Activated T-helper 9 cell treated with anti-CD3 and anti-CD28 coated beads, Interleukin-2, amount 50 U/mL, for 16 hours (primary cell): ENCODE results near the gene RIN3.

Experiments used
- DNase-seq: peaks from one replicate; pipeline ENCODE4 v3.0.0-alpha.2; 2020; ENCODE audit warnings: low read depth

The RIN3 gene

DNA sequence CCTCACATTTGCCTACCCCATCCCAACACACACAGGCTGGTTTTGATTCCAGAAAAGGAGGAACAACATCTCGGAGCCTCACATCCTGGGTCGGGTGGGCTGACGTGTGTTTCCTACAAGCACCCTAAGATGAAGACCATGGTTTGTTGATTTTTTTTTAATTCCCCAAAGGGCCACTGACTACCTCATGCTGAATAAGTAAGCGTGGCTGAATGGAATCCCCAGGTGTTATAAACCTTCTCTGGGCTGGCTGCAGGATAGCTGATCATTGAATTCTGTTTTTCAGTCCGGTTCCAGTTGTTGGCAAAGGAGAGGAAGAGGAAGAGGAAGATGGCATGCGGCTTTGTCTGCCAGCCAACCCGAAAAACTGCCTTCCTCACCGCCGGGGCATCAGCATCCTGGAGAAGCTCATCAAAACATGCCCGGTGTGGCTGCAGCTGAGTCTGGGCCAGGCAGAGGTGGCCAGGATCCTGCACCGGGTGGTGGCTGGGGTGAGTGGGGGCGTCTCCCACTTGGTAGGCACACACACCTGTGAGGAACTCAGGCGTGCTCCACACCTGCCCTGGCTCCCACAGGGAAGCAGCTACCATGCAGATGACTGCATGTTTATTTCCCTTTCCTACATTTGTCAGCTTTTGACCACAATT is 42.0 kb downstream of the RIN3 start:
- DNase-seq, result no peak

DNA sequence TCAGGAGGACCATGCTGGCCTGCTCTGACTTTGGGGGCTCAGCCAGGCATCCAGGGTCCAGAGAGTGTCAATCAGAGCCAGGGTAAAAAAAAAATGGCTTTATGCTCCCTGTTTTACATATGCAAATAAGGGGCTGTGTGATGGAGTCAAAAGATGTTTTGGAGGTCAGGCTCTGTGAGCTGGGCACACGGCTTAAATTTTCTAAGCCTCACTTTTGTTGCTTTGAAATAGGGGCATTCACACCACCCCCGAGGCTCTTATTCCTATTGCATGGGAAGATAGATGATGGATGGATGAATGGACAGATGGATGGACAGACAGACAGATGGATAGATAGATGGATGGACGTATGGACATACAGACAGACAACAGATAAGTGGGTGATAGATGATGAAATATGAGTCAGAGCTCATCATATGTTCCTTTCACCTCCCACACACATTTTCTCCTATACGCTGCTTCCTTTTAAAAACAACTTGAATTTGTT is 42.7 kb downstream of the RIN3 start:
- no peak for DNase-seq

DNA sequence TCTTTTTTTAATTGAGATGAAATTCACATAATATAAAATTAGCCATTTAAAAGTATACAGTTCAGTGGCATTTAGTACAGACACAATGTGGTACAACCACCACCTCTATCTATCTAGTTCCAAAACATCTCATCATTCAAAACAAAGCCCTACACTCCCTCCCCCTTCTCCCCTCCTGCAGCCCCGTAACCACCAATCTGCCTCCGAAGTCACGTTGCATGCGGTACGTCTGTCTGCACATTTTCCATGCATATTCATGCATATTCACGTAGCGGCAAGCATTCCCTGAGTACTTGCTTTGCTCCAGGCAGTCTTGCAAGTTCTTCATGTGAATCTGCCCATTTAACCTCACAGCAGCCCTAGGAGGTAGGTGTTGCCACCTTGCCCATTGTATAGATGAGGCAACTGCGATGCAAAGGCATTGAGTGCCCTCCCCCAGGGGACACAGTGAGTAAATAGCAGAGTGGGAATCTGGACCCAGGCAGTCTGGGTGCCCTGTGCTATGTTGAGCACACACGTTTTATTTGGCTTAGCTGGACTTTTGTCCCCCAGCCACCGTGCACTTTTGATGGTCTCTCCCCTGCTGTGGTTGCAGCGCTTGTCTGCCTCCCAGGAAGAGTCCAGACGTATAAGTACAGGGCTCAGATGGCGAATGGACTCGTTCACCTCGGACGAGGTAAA is 43.4 kb downstream of the RIN3 start:
- DNase-seq, result no peak

DNA sequence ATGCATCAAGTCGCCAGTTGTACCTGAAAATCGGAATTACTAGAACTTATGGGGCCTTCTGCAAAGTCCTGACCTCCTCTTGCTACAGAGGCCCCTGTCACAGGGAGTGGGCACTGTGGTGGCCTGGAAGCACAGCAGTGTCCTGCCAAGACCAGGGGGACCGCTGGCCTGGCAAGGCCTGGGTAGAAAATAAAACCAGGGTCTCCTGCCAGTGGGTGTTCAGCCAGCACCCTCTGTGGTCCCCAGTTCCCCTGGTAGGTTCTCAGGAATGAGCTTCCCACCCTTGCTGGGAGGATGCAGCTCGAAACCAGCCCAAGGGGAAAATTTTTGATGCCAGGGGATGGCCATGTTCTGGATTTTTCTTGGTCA is 43.9 kb downstream of the RIN3 start:
- DNase-seq, result no peak

DNA sequence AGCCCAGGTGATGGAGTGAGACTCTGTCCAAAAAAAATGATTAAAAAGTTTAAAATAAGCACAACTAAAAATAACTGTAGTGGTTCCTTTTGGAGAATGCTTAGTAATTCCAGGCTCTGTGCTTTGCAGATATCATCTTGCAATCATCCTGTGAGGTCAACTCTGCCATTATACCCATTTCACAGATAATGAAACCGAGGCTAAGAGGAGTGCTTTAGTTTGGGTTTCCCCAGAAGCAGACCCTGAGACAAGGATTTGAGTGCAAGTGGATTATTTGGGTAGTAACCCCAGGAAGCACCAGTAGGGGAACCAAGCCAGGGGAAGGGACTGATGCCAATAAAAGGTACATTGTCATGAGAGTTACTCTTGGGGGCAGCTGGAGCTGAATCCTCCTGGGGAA is 44.7 kb downstream of the RIN3 start:
- DNase-seq, result no peak

DNA sequence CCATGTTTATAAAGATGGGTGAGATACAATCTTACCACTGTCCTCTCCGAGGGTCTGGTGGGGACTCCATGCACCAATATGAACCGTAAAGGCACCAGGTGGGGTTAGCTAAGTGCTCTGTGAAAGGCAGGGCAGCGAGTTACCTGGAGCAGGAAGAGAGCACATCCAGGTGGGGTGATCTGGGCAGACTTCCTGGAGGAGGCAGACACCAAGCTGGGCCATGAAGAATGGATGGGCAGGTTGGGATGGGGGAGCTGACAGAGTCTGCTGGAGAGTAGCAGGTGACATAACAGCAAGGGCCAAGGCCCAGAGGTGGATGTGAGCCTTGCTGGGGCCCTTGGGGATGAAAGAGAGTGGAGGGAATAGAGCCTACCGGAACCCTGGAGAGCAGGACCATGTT is 45.9 kb downstream of the RIN3 start:
- no peak for DNase-seq

DNA sequence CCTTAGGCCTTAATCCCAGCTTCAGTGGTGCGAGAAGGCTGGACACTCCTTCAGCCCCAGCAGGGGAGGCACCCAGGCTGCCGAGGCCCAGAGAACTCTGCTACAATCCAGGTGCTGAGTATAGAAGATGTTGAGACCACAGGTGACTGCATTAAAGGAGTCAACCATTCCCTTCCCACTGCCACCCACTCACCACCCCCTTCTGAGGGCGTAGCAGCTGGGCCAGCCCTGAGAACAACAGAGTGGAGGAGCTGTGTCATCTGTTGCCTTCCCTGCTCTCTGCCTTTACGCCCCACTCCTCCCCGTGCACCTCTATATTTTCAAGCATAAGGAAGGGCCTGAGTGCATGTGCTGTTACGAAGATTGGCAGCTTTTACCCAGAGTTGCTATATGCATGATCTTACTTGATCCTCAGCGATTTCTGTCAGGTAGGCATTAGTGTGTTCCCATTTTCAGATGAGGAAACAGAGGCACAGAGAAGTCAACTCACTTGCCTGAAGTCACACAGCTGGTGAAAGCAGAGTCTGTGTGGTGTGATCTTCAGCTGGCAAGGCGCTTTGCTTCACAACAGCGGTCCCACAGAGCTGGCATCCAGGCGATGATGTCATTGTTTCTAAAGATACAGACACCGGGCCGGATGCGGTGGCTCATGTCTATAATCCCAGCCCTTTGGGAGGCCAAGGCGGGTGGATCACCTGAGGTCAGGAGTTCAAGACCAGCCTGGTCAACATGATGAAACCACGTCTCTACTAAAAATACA is 46.7 kb downstream of the RIN3 start:
- DNase-seq, result no peak

DNA sequence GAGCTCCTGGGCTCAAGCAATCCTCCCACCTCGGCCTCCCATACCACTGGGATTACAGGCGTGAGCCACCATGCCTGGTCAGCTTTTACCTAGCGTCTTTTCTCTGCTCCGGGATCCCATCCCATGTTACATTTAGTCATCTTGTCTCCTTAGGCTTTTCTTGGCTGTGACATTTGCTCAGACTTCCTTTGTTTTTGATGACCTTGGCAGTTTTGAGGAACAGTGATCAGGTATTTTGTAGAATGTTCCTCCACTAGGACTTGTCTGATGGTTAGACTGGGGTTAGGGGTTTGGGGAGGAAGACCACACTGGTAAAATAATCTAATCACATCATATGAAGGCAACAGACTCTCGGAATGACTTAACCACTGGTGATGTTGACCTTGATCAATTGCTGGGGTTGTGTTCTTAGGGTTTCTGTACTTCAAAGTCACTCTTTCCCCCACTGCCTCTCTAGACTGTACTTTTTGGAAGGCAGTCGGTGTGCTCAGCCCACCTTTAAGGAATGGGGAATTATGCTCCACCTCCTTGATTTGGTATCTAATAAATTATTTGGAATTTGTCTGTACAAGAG is 48.4 kb downstream of the RIN3 start:
- DNase-seq, result no peak

DNA sequence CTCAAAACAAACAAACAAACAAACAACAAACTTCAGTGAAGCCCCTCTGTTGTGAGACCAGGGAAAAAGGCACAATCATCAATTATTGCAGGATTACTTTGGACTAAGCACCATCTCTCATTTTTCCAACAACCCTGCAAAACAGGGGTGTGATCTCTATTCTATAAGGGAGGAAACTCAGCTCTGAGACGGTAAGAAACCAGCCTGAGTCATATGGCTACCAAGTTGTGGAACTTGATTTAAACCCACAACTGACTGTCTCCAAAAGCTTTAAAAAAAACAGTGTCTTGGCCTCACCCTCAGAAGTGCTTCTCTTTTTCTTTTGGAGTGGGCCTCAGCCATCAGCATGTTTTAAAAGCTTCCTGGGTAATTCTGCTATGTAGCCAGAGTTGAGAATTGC is 49.8 kb downstream of the RIN3 start:
- DNase-seq, result no peak

DNA sequence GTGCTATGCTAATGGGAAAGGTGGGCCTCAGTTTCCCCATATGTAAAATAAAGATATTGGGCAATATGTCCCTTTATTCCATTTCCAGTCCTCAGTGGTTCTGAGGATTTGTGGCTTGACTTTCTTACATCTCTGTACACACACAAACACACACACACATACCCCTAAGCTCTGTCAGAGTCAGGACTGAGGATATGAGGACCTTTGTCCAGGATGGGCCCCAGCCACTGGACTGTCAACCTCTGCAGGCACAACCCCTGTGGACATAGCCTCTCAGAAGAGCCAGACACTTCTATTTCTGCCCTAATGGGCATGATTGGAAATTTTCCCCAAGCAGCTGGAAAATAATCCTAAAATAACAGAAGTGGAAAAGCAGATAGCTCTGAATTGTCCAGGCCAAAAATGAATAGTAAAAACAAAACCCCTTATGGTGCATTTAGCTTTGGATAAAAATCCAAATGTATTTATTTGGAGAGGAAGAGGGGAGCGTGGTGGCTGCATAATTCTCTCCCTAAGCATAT is 50.2 kb downstream of the RIN3 start:
- no peak for DNase-seq

DNA sequence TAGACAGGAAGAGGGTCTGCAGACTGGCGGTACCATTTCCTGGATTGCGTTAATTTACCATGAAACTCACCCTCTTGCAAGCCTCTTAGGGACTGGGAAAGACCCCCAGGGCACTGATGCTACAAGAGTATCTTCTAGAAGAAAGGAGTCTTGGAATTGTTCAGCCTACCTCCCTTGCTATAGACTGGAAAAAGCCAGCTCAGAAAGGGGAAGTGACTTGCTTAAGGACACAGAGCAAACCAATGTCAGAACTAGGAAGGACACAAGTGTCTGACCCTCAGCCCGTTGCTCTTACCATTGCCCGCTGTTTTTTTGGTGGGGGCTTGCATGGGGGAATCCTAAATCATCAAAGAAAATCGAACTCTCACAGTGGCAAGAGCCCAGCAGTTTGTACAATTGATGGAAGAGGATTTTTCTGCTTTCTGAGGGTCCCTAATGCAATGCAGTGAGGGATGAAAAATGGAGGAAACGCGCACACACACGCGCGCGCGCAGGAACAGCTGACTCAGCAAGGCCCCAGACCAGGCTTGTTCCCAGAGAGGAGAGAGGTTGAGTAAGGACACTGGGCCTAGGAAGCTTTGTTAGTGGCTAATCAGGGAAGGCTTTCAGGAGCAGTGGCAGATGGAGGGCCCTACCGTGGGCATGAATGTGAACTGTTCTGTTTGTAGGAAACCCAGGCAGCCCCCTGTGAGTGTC is 50.9 kb downstream of the RIN3 start:
- DNase-seq, result no peak

DNA sequence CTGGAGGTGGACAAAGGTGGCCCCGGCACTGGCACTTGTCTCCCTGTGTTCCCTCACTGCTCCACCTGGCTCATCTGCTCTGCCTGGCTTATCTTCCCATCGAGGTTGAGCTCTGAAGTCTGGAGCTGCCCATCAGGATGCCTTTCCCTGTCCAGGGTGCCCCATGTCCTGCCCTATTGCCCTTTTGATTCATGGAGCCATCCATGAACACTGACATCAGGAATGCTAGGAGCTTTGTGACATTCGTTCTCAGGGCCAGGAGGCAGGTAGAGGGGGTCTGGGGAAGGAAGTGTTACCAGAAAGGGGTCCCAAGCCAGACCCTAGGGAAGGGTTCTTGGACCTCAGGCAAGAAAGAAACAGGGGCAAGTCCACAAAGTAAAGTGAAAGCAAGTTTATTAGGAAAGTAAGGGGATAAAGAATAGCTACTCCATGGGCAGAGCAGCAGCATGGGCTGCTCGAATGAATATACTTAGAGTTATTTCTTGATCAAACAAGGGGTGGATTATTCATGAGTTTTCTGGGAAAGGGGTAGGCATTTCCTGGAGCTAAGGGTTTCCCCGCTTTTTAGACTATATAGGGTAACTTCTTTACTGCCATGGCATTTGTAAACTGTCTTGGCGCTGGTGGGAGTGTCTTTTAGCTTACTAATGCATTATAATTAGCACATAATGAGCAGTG is 51.6 kb downstream of the RIN3 start:
- DNase-seq, result no peak

DNA sequence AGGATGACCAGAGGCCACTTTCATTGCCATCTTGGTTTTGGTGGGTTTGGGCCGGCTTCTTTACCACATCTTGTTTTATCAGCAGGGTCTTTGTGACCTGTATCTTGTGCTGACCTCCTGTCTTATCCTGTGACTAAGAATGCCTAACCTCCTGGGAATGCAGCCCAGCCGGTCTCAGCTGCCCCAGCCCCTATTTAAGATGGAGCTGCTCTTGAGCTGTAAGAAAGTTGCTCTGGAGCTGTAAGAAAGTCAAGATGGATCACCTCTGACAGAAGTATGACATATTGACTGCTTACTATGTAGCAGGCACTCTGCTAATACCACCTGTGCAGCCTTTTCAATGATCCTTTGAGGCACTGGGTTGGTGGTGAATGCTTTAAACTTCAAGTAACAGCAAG is 52.1 kb downstream of the RIN3 start:
- no peak for DNase-seq

DNA sequence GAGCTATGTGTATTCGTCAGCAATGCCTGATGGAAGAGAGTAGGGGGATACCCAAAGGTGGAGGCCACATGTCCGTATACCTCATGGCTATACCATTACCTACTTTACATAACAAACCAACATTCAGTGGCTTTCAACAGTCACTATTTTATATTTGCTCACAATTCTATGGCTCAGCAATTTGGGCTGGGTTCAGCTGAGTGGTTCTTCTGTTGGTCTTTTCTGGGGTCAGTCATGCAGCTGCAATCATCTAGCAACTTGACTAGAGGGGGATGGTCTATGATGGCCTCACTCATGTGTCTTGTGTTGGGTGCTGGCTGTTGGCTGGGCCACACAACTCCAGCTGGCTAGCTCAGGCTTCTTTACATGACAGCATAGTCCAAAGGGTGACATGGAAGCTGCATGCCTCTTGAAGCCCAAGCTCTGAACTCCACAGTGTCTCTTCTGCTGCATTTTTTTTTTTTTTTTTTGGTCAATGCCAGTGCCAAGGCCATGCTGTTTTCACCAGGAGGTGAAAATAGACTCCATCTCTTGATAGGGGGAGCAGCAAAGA is 53.7 kb downstream of the RIN3 start:
- no peak for DNase-seq

DNA sequence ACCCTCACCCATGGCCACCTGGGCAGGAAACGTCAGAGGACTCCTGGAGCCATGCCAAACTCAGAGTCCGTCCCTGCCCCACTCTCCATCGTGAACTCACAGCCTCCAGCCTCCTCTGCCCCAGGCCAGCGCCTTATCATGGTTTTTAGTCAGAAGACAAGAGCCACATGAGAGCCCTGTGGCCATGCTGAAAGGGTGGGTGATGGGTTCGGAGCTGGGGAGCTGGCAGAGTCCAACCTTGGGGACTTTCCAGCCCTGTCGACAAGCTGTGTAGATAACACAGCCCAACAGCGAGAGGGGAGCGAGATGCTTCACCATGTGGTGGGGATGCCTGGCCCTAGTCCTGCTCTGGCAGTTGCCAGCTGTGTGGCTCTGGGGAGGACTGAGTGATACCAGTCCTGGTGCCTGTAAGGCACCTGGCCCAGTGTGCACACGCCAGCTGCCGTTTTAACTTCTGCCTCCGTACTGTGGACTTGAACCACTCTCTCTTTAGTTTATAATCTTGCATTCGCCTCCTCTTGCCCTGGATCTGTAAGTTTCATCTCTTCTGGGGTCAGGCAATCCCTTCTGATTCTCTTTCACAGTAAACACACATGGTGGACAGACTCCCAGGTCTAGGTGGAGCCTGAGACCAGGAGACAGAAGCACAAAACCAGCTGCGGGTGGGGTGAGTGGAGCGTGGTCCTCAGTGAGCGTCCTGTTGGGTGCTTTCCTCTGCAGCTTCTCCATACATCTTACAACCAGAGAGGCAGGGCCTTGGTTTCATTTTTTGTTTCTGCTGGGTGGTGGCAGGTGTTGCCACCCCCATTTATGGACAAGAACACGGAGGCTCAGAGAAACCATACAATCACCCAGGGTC is 55.3 kb downstream of the RIN3 start:
- no peak for DNase-seq

DNA sequence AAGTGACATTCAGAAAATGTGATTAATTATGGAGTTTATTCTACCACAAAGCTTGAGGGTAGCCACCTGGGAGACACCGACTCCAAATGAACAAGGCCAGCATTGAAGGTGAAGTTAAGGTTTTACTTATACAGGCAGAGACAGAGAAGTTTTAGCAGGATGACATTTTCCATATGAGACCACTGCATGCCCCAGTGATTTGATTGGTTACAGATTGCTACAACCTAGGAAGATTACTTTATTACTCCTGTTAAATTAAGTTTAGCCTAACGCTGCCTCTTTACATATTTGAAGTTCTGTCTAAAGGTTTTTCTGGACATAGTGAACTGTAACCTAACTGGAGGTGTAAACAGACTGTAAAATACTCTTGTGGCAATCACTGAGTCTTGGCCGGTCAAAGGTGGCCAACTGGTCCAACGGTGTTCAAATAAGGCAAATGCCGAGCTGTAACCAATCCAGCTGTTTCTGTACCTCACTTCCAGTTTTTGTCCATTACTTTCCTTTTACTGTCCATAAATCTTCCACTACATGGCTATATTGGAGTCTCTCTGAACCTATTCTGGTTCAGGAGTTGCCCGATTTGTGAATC is 57.2 kb downstream of the RIN3 start:
- no peak for DNase-seq

DNA sequence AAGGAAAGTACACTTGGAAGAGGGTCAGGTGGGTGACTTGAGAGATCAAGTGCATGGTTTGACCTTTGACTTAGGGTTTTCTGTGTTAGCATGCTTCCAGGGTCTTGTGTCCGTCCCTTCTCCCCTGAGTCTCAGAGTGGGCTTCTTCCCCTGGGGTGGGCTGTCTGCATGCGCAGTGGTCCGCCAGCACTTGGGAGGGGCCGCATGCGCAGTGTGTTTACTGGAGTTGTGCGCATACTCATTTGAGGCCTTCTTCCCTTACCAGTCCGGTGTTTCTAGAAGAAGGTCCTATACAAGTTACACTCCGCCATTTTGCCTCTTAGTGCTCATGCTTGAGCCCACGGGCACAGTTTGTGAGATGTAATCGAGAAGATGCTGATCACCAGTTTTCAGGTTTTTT is 58.5 kb downstream of the RIN3 start:
- DNase-seq, result no peak

DNA sequence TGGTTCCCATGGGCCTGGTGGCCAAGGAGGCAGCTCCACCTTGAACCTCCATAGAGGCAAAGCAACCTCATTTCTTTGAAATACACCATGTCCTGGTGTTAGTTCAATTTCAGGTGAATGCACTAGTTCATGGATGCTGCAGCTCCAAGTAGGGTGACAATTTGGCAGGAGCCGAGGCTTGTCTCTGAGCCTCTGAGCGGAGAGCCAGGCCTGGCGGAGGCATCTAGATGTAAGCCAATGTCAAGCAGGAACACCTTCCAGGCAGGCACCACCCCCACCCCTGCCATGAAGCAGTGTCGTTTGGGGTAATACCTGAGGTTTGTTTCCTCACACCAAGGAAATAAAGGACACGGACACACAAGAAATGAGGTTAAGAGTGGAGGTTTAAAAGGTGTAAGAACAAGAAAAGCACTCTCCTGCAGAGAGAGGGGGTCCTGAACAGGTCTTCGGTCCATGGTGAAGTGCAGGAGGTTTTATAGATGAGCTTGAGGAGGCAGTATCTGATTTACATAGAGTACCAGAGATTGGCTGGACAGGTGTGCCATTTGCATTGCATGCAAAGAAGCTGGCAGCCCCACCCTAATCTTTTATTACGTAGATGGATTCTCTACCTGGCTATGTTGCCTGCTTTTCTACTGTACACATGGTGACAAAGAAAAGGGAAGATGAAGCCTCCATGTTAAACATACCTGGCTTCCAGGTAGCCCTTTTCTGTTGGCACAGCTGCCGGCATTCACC is 60.3 kb downstream of the RIN3 start:
- DNase-seq, result no peak
